ENCODE data around the gene NAV2.

NAV2 gene

DNA sequence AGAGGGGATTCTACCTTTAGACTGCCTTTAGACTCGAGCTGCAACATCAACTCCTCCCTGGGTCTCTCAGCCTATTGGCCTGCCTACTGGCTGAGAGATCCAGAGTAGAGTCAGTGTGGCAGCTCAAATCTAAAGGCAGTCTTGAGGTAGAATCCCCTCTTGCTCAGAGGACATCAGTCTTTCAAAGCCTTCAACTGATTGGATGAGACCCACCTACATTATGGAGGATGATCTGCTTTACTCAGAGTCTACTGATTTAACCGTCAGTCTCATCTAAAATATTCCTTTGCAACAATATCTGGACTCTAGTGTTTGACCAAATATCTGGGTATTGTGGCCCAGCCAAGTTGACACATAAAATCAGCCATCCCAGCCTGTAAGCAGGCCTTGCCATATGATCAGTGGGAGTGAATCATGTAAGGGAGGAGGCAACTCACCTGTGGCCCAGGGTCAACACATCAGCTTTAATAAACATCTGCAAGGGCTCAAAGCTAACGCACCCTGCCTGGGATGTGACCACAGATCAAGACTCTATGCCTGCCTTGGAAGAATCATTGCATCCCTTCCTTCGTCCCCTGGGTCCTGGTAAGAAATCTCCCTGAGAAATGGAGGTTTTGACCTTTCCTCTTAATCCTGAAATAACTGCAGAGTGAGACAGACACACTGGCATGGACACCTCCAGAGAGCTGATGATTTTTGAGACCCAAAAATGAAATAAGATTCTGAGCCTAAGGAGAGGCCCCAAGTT lies 249.6 kb downstream of the NAV2 start:
- in situ Hi-C loops (cut with HindIII; ENCODE audit: low sequenced_read_pairs), result no loop called here

DNA sequence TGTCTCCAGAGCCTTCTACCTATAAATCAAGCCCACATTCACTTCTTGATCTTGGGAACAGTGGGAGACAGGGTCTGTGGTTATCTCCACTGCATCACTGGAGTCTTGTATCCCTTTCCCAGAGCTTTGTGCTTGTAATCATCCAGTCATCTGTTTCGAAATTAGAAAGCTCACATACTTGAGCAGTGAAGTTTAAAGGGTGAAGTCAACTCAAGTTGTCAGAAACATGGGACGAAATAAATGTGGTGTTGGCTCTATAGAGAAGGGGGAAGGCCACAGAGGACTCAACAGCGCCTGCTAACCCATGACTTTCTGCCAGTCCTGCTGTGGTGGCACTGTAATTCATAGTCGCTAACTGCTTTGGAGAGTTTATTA lies 250.2 kb downstream of the NAV2 start:
- in situ Hi-C loops (cut with HindIII; ENCODE audit: low sequenced_read_pairs), result no loop called here

DNA sequence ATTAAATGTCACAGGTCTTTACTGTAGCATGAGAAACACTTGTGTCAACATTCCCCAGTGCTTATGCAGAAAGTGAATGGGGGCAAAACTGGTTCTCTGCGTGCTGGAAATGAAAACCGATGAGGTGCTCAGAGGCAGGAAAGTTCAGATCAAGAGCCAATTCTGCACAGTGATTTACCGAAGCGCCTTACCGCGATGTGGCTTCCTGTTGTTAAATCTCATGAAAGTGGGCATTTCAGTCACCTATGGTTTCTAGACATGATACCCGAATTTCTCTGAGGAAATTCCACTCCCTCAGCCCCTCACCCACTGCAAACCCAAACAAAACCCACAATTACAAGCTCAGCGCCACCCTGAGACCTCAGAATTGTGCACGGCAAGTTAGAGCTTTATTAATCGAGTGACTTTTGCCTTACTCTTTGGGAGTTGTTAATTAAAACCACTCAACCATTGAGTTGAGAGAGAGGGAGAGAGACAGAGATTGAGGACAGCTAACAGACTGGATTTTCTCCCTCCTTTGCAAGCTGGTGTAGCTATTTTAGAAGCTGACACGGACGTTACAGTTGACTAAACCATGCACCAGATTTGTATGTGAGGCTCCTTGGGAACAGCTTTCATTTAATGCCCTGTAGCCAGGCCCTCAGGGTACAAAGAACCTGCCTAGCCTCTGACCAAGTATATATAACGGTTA lies 251.2 kb downstream of the NAV2 start:
- in situ Hi-C loops (cut with HindIII; ENCODE audit: low sequenced_read_pairs), result no loop called here

DNA sequence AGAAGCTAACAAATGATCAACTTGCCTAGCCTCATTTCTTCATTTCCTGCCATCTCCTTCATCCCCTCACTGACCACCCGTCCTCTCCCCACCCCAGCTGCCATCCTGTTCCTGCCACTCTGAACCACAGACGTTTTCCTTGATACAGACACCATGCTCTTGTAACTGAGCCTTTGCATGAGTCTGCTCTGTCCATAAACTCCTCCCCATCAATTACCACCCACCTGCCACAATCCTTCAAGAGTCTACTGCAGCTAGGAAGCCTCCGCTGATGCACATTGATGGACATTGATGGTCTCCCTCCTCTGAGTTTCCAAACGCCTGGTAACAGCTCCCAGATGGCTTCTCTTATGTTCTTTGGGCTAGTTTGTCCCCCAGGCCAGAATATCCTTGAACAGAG lies 253.8 kb downstream of the NAV2 start:
- in situ Hi-C loops (cut with HindIII; ENCODE audit: low sequenced_read_pairs), result no loop called here

DNA sequence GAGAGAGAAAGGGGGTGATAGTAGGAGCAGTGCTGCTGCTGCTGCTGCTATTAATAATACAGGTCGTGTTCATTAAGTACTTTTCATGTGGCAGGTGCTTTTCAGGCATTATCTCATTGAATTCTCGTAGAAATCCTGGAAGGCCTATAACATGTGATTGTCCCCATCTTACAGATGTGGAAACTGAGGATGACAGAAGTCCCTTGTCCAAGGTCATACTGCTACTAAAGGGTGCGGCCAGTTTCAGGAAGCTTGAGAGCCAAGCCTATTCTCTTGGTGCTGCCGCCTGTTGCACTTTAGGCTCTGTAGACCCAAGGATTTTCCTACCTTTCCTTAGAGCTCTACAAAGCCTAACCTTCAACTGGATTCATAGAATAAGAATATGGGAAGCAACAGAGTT lies 254.3 kb downstream of the NAV2 start:
- in situ Hi-C loops (cut with HindIII; ENCODE audit: low sequenced_read_pairs), result no loop called here

DNA sequence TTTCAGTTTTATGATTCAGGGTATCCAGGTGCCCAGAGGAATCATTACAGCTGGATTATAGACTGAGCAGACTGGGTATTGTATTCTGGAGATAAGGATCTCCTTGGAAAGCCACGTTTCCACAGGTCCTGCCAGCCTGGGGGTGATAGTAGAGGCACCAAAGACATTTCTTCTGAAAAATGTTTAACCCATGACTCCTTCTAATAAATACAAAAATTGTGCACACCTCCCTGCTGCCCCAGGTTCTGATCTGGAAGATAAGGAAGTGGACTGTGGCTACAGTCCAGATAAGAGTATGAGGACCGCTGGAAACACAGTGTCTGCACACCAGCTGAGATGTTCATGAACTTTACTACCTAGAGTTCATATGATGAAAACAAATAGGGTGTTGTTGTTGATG lies 255.2 kb downstream of the NAV2 start:
- in situ Hi-C loops (cut with HindIII; ENCODE audit: low sequenced_read_pairs), result no loop called here

DNA sequence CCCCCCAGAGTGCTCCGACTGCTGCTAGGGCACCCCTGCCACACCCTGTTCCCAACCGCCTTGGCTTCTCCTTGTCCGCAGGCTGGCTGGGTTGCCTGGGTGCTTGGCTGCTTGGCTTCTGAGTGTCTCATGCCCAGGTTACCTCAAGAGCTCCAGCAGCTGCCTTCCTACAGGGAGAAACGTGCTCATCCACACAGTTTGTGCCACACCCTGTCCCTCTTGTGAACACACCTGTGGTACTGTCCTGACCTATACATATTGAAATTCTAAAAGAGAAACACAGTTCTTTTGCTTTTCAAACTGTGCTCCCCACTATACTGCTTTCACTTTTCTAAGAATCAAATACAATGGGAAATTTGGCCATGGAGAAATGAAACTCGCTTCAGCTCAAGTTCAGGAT lies 256.2 kb downstream of the NAV2 start:
- in situ Hi-C loops (cut with HindIII; ENCODE audit: low sequenced_read_pairs), result no loop called here

DNA sequence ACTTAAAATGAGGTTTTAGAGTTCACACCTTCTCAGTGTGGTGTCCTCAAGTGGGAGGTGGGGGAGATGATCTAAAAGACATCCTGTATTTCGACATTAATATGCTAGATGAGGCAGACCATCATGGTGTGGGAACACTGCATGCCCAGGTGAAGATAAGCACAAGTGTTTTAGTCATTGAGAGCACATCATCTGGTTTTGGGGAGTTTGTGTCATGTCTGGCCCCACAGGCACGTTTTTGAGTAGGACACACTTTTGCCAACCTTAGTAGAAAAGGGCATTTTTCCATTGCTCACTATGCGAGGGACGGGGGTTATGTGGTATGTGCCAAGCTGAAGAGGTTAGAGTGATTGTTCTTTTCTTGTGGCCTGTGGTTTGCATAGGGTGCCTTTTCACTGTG lies 258.3 kb downstream of the NAV2 start:
- in situ Hi-C loops (cut with HindIII; ENCODE audit: low sequenced_read_pairs), result no loop called here

DNA sequence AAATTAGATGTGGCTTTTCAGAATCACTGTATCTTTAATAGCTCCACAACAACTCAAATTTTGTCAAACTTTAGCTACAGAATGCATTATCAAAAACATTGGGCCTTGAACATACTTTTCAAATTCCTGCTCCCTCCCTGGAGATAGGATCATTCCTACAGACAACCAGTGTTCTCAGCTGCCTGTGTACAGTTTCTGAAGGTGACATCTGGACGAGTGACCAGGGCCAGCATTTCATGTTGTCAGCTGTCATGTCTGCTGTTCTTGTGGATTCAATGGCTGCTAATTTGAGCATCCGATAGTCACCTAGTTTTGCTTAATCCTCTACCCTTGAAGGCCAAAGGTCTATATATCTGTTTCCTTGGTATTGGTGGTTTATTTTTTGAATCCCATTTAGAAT lies 259.5 kb downstream of the NAV2 start:
- in situ Hi-C loops (cut with HindIII; ENCODE audit: low sequenced_read_pairs), result no loop called here

DNA sequence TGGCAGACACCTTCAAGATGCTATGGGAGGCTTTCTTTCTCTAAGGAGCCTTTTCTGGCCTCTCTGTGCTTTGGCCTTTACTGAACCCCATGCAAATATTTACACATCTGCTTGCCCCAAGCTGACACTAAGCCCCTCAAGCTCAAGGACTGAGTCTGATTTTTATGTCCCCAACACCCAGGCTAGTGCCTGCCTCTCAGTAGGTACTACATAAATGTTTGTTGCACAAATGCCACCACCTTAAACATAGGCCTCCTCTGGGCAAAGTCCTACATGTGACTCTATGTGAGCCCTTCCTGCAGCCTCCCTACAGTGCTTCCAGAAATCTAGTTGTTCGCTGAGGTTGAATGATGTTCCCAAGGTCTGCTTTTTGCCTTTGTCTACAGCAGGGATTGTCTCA lies 260.0 kb downstream of the NAV2 start:
- in situ Hi-C loops (cut with HindIII; ENCODE audit: low sequenced_read_pairs), result no loop called here

DNA sequence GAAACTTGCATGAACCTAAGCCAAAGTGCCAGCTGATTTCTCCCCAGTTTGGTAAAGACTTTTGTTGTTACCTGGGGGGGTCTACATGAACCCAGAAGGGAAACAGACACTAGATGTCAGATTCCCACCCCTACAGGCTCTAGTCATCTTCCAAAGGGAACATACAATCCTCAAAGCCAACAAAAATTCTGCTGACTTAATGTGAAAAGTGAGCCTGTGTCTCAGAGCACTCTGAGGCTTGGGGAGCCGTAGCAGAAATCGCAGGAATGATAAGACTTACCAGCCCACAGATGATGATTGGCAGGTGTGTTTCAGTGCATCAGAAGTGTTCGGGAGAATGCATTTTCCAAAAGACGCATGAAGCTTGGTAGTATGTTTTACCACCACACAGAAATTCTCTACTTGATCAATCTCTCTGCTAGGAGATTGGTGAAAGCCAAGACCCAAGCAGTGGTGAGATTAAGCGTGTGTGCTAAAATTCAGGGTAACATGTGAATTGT lies 260.5 kb downstream of the NAV2 start:
- in situ Hi-C loops (cut with HindIII; ENCODE audit: low sequenced_read_pairs), result no loop called here

DNA sequence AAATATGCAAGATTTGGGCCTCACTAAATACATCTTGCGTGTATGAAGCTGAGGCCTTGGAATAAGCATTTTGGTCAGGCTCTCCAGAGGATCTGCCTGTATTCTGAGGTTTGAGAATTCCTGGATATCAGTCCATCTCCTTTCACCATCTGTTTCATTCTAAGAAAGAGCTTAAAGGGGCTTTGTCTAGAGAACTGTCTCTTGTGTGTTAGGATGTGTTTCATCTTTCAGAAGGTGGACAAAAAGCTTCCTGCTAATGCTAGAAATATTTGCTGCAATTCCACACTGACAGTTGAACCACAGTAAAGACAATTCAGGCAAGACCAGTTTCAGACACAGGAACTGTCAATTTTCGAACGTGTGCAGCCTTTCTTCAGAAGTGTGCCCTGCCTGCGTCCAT lies 262.2 kb downstream of the NAV2 start:
- in situ Hi-C loops (cut with HindIII; ENCODE audit: low sequenced_read_pairs), result loop anchor here (25.0 kb wide), 1 partner anchor 387 kb away; the partner anchor contains the start of gene HTATIP2

DNA sequence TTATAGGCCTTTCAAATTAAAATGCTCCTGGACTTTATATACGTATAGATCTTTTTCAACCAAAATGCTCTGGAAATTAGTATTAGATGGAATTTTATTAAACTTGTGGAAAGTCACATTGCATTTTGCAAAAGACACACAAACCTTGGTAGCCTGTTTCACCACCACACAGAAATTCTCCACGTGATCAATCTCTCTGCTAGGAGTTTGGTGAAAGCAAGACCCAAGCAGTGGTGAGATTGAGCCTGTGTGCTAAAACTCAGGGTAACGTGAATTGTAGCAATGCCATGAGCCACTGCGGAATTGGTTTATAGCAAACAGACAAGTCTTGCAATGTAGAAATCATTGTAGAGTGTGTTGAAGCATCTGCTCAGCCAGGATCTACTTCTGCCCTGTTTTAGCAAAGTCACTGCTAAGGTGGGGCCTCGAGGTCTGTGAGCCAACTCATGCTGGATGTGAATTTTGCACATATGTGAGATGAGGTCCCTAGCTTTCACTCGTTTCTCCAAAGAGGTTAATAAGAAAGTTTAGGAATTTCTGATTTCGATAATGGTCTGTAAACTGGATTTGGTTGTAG lies 262.9 kb downstream of the NAV2 start:
- in situ Hi-C loops (cut with HindIII; ENCODE audit: low sequenced_read_pairs), result loop anchor here (25.0 kb wide), 1 partner anchor 387 kb away; the partner anchor contains the start of gene HTATIP2

DNA sequence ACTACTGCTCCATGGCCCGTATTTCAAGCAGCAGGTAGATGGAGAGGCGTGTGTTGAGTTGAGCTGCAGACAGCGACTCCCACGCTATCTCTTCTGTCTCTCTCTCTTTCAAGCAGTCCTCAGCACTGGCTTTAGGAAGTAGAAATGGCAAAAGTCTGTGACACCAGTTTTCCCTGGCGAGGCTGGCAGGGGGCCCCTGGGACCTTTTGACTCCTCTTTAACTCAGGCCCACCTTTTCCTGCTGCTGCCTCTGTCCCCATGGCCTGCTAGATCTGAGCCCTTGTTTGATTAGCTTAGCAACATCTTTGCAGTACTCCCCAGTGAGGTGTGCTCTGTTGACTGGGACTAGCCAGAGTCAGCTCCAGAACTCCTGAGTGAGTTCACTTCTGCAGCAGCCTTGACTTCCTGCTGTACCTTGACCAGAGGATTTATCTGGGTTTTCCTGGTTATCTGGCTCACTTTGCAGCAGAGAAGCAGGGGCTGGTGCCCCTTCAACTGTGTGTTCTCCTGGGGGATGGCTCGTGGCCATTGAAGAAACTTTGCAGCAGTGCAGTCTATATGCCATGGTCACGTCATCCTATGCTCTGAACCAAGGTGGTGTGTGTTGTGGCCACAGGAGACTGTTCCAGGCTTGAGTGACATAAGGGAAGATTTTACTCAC lies 263.8 kb downstream of the NAV2 start:
- in situ Hi-C loops (cut with HindIII; ENCODE audit: low sequenced_read_pairs), result loop anchor here (25.0 kb wide), 1 partner anchor 386 kb away; the partner anchor contains the start of gene HTATIP2

DNA sequence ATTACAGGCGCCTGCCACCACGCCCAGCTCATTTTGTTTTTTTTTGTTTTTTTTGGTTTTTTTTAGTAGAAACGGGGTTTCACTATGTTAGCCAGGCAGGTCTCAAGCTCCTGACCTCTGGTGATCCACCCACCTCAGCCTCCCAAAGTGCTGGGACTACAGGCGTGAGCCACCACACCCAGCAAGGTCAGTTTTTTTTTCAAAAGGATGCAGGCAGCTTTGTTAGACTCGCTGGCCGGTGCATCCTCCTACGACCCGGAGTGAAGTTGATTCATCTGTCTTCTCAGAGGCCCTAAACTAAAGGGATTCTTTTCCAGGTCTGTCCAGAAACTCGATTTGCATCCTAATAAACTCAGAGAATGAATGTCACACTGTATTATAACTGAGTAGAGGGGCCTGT lies 265.3 kb downstream of the NAV2 start:
- in situ Hi-C loops (cut with HindIII; ENCODE audit: low sequenced_read_pairs), result loop anchor here (25.0 kb wide), 1 partner anchor 384 kb away; the partner anchor contains the start of gene HTATIP2

DNA sequence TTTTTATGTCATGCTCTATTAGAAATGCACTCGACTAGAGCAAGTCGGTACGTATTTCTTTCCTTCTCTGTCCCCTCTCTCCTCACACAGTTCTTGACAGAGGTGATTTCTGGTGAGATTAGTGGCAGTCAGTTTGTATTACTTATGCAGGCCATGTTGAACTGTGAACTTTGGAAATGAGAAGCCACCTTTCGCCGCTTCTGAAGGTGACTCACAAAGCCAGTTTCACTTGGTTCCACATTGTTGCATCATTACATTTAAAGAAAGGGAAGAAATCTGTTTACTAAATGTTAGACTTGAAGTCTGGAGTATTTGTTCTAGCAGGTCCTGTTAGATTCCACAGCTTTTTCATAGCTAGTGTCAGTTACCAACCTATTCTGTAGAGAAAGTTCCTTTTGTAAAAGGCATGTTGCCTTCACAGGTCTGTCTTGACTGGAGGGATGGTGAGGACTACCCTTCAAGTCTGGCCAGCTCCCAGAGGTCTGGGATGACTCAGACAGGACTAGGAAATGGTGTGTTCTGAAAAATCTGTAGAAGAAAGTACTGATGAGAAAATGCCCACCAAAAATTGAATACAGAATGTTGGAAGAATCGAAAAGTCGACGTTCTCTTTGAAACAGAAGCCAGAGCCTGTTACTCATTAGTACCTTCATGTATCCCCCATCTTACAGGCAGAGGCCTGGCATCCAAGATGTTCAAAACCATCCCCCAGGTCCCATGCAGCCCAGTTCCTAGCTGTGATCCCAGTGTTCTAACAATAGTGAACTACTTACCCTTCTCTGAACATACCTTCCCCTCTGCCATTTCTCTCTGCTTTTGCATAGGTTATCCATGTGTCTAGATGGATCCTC lies 266.3 kb downstream of the NAV2 start:
- in situ Hi-C loops (cut with HindIII; ENCODE audit: low sequenced_read_pairs), result loop anchor here (25.0 kb wide), 1 partner anchor 383 kb away; the partner anchor contains the start of gene HTATIP2

DNA sequence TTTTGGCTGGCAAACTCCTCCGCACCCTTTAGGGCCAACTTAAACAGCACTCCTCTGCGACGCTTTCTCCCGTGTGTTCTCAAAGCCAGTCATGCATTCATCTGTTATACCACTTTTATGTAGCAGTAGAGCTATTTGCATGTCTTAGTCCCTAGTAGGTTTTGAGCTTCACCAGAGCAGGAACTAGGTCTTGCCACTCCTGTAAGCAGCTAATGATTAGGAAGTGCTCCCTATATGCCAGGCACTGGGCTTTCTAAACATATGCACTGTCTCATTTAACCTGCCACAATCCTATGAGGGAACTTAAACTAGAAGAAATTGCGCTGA lies 266.8 kb downstream of the NAV2 start:
- in situ Hi-C loops (cut with HindIII; ENCODE audit: low sequenced_read_pairs), result loop anchor here (25.0 kb wide), 1 partner anchor 383 kb away; the partner anchor contains the start of gene HTATIP2

DNA sequence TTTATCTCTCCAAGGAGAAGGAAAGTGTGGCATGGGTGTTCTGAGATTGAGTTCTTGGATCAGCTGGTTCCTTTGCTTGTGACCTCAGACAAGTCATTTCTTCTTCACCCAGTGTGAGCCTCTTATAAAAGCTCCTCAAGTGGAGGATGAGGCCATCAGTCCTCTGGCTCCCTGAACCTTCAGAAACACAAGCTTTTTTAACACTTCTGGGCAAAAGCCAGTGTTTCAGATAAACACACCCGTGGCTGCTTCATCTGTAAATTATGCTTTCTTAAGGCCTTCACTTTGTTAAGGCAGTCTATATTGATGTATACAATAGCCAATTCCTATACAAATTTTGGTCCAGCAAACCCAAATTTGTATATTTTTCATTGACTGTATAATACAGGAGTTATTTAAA lies 267.8 kb downstream of the NAV2 start:
- in situ Hi-C loops (cut with HindIII; ENCODE audit: low sequenced_read_pairs), result loop anchor here (5.0 to 25.0 kb wide), 2 partner anchors 63 to 382 kb away; partner anchors contain the start of gene HTATIP2

DNA sequence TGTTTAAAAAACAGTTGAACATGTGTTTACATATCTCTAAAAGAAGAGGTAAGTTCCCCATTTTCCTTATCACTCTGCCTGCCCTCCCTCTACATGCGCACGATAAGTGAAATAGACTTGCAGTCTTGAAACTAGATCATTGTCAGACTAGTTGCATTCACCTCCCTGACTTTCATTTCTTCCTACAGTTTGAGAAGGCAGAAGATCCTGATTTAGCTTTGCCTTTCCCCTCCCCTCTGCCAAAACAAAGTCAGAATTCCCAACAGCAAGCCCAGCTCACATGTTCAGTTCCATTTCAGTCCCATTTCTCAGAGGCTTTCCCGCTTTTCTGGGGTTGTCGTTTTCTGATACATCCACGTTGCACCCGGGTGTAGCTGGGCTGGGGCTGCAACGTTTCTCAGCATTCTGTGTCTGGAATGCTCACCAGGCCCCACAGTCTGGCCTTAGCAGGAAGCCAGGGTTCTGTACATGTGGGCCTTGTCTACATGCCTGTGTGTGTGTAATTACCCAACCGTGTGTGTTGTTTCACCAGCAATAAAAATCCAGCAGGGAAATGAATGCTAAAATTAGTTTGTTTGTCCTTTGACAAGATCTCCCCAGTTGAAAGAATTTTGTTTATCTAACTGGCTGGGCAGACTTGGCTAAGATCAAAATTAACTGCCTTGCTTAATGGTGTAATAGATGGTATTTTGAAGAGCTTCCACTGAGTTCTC lies 268.5 kb downstream of the NAV2 start:
- in situ Hi-C loops (cut with HindIII; ENCODE audit: low sequenced_read_pairs), result loop anchor here (5.0 to 25.0 kb wide), 2 partner anchors 64 to 381 kb away; partner anchors contain the start of gene HTATIP2
